NCI-H82 treated with DMSO at 0.1 percent for 48 hours (cell line): ENCODE data around the gene DAAM1.

ENCODE experiments used
- DNase-seq: peaks from one replicate; lab custom pipeline; 2025; ENCODE audit not compliant: unreplicated experiment; lab: John Stamatoyannopoulos, UW

DAAM1 gene

GRCh38 chr14:59336098-59336497, 147.6 kb downstream of the DAAM1 start:
- DNase-seq, result no peak

GRCh38 chr14:59336706-59337105, 148.2 kb downstream of the DAAM1 start:
- no peak for DNase-seq

DNA sequence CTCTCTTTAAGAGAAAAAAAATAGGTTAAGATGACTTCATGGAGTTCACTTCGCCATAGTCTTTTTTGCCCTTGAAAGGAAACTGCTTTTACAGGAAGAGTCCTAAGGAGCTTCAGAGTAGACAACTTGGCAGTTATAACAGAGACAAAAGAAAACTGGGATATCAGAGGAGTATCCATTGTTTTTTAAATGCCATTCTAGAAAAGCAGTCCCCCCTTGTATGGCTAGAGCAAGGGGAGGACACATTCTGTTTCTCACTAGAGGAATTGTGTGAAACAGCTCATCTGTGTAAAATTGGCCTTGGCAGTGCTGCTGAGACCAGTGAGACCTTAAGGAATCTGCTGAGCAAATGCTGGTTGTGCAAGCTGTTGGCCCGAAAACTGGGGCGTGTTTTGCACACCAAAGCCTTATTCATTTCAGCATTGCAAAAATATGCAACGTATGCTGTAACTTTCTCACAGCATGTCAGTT, 148.7 kb downstream of the DAAM1 start:
- no peak for DNase-seq

DNA sequence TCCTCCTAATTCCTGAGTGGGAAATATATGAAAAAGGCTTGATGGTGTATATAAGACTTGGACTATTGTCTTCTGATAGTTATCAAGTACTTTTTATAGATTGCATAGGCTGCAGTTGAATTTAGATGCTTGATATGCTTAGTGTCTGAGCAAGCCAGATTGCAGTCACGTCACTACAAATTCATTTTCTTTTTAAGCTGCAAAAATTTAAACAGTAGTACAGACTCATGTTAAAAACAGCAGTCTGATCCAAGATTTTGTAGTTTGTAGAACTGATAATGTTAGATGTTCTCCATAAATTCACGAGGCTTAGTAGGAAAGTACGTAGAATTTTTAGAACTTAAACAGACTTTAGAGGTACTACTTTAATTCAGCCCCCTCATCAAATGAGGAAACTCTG, 150.3 kb downstream of the DAAM1 start:
- no peak for DNase-seq

DNA sequence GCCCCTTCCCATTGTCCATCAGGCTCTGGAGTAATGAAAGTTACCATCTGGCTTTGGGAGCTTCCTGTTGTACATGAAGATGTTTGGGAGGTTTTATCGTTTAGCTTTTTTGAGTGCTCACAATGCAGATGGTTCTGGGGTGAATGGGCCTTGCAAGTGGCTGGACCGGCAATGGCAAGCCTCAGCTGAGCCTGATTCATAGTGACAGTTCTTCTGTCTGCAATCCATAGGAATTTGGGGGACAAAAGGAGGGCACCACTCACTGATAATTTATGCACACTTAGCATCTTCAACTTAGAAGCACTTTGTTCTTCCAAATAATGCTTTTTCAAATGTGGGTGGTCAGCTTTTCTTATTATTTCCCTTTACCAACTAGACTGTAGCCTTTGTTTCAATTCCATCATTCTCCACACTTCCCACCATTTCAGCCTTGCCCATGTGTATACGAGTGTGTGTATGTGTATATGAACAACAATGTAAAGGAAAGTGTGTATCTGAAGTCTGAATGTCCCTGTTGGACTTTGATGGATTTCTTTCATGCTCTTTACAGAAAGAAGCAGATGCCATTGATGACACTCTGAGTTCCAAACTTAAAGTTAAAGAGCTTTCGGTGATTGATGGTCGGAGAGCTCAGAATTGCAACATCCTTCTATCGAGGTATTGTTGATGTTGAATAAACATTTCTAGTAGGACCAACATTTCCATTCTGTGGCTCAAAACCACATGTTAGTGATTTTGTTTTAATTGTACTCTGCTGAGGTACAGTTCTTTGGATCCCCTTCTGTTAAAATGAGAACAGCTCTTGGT, 151.3 kb downstream of the DAAM1 start:
- DNase-seq, result no peak

- DNase-seq, result no peak
Measured at GRCh38 chr14:59341858-59342477, 153.5 kb downstream of the DAAM1 start.

GRCh38 chr14:59342516-59343484, 154.3 kb downstream of the DAAM1 start:
- DNase-seq, result no peak

DNA sequence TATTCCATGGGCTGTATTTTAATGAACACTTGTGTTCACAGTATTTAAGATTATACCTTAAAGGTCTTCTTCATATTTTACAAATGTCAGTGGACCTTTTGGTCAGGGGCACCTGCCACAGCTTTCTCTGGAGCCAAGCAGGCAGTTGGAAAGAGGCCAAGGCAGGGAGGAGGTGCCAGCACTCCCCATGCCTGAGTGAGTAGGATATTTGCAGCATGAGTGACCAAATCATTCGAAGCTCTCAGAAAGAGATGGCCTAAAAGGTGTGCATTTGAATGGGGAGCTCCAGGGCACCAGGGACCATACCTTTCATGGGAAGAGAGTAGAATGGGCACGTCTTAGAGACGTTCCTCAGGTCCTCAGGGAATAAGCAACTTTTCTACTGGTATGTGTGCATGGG, 155.1 kb downstream of the DAAM1 start:
- DNase-seq, result no peak

GRCh38 chr14:59344016-59344415, 155.5 kb downstream of the DAAM1 start:
- no peak for DNase-seq

DNA sequence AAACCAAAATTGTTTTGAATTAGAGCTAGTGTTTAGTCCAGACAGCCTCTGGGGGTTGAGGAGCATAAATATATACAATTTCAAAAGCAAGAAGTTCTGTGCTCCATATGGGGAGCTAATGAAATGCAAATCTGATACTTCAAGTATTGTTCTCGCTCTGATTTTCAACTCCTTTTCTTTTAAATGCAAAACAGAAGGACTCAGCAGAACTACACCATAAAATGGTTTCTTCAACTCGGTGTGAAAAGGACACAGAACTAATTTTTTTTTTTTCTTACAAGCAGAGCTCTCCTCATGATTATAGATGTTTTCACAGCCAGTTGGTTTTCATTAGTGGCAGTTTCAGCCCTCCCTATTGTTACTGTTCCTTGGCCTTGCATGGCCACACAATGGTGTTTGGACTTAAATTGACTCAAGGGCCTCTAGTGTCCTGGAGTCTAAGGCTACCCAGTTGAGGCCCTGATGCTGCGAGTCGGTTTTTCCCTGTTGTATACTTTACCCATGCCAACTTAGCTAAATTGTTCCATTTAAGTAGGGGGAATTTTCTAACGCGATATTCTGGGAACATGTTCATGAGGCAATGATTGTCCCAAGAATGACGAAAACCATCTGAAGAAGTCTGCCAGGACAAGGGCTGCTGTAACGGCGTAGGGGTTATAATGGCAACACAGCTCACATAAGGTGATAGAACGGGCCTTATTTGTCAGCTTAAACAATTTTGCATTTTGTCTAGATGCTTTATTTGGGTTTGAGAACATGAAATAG, 156.4 kb downstream of the DAAM1 start:
- DNase-seq, result no peak

GRCh38 chr14:59346329-59346728, 157.9 kb downstream of the DAAM1 start:
- DNase-seq, result no peak

DNA sequence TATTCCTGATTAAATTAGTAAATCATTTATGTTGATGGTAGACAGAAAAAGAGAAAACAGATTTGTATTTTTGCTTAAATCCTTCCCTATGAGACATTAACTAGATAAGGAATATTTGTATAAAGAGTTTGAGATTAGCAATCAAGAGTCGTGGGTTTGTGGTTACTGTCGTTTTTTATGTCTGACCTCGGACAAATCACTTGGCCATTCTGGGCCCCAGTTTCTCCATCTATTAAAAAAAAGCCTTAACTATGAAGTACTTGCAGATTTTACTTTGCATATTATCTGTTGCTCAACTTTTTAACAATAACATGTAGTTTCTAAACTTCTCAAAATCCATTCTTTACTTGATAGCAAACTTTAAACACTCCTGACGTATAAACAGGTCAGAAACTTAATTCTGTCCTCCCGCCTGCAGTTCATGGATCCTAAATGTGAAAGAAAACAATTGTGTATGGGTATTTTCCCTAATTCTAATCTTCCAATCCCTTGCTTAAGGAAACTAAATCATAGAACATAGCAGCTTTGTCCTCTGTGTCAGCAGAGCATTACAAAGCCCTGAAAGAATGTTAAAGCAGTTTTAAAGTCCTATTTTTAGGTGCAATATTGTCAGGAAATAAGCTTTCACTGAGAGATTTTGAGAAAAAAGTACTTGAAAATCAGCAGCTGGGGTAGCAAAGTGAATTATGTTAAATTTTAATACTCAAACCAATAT, 158.5 kb downstream of the DAAM1 start:
- no peak for DNase-seq

DNA sequence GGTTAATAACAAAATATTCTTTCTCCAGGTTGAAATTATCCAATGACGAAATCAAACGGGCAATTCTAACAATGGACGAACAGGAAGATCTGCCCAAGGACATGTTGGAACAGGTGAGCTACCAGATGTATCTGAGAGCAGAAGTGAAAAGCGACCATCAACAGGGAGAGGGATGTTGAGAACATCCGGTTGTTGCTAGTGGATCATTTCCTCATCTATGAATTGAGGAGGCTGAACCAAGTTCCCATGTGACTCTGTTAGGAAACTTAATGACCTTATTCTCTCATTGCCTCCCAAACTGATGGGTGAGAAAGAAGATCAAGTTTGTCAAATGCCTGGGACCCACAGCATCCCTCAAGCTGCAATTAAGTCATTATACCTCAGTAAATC, 159.0 kb downstream of the DAAM1 start:
- DNase-seq, result no peak

- no peak for DNase-seq
Measured at GRCh38 chr14:59347915-59348314, 159.4 kb downstream of the DAAM1 start.

DNA sequence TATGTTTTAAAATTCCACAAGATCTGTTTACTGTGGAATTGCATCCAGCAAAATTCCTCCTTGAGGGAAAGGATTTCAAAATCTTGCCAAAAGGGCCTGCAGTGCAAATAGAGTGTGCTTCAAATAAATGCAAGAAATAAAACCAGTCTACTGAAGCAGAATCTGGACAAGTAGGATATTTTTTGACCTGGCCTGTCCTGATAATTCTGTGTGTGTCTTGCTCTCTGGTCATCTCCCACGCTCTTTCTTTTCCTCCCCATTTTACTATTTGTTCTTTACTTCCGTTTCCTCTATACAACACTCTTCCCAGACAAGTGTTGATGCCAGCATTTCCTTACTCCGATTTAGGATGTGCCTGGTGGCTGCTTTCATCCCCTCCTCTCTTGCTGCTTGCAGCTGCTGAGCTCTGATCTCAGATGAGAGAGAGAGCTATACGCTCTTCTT, 160.8 kb downstream of the DAAM1 start:
- DNase-seq, result no peak

- no peak for DNase-seq
Measured at GRCh38 chr14:59352961-59353360, 164.5 kb downstream of the DAAM1 start.

- DNase-seq, result no peak
Measured at GRCh38 chr14:59354666-59355065, 166.2 kb downstream of the DAAM1 start.

GRCh38 chr14:59355091-59355490, 166.6 kb downstream of the DAAM1 start:
- DNase-seq, result no peak

DNA sequence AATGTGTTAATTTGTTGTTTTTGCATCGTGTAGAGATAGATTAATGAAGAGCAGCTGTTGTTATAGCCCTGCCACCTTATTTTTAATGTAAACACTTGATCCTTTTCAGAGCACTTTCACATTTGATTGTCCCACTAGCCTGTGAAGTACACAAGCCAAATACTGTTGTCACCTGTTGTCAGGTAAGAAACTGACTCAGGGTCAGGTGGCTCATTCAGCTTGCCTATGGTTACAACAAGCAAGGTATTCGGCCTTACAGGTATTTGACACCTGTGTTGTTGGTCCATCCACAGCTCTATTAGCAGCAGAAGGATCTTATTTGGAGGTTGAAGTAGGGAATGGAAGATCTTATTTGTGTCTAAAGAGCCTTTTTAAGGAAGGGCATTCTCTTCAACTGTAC, 167.8 kb downstream of the DAAM1 start:
- DNase-seq, result no peak

- DNase-seq, result no peak
Measured at GRCh38 chr14:59356767-59357166, 168.3 kb downstream of the DAAM1 start.
